HT-29 (cell line): ENCODE data around the gene RNF227. TPM values are rescaled to one million over a fixed set of nuclear protein-coding genes. Genes with fewer than 3 reads are reported as not detected.

Experiments
- DNase-seq: peaks from one replicate; pipeline ENCODE4 v3.0.0-alpha.2; 2015; ENCODE audit warnings: low spot score
- total RNA-seq: library from RNA; depleted of rRNA; stranded (reverse); fragments of >200 nt; shearing (Covaris generic); gene quantifications from 2 replicates; pipeline ENCODE4 v1.2.3, GENCODE V29; 2014

RNF227 gene
- total RNA-seq, 1 experiment from 2014 or later: 0.81 TPM

GRCh38 chr17:7930841-7931631 lies 14.9 kb upstream of the RNF227 start:
- no peak for DNase-seq

- DNase-seq: no peak
These were observed 13.3 kb upstream of the RNF227 start, which contains the start of gene KCNAB3 for GRCh38 chr17:7929158-7930023. Gene KCNAB3, minus strand, starts transcription at chr17:7929856. Its CDS starts 421 bp downstream, at chr17:7929435.

- DNase-seq: no peak
These were observed 11.5 kb upstream of the RNF227 start for GRCh38 chr17:7927596-7927995.

- DNase-seq: peak; percentile 48
These were observed 6.9 kb upstream of the RNF227 start for GRCh38 chr17:7922845-7923628.

- no peak for DNase-seq
These were observed 6.3 kb upstream of the RNF227 start for GRCh38 chr17:7922269-7922844.

- no peak for DNase-seq
These were observed 719 bp upstream of the RNF227 start for GRCh38 chr17:7916808-7917207.

GRCh38 chr17:7916385-7916682 lies 245 bp upstream of the RNF227 start:
- no peak for DNase-seq

GRCh38 chr17:7915179-7915610 lies 894 bp downstream of the RNF227 start:
- DNase-seq: no peak

GRCh38 chr17:7912927-7913524 lies 3.1 kb downstream of the RNF227 start:
- peak; percentile 70 for DNase-seq

GRCh38 chr17:7911116-7911515 lies 5.0 kb downstream of the RNF227 start:
- no peak for DNase-seq

GRCh38 chr17:7910711-7911110 lies 5.4 kb downstream of the RNF227 start:
- no peak for DNase-seq

GRCh38 chr17:7910281-7910680 lies 5.8 kb downstream of the RNF227 start:
- no peak for DNase-seq

- no peak for DNase-seq
These were observed 7.0 kb downstream of the RNF227 start for GRCh38 chr17:7909089-7909488.

GRCh38 chr17:7903154-7904103 lies 12.7 kb downstream of the RNF227 start:
- no peak for DNase-seq

GRCh38 chr17:7897773-7898172 lies 18.3 kb downstream of the RNF227 start:
- peak; percentile 37 for DNase-seq

- no peak for DNase-seq
These were observed 19.0 kb downstream of the RNF227 start for GRCh38 chr17:7897090-7897489.

- no peak for DNase-seq
These were observed 21.2 kb downstream of the RNF227 start for GRCh38 chr17:7894866-7895265.

- no peak for DNase-seq
These were observed 21.9 kb downstream of the RNF227 start for GRCh38 chr17:7894226-7894625.

GRCh38 chr17:7893187-7893880 lies 22.8 kb downstream of the RNF227 start:
- DNase-seq: no peak
